ENCODE results near the gene DNER.

- TF ChIP-seq POLR2AphosphoS5 (IDR thresholded peaks at IDR 0.05; ENCODE audit: low read depth, low read length): no peak
- no peak for TF ChIP-seq CTCF (IDR thresholded peaks at IDR 0.05 in 2 of 3, conservative IDR thresholded peaks at IDR 0.05 in 1 of 3; ENCODE audit: borderline replicate concordance in 1 of 3, insufficient read depth in 1 of 3, low read depth in 2 of 3, low read length in 2 of 3)
- TF ChIP-seq ELF1 (IDR thresholded peaks at IDR 0.05; ENCODE audit: borderline replicate concordance, low read depth): no peak
- TF ChIP-seq SRF (IDR thresholded peaks at IDR 0.05; ENCODE audit: low read depth): no peak
- TF ChIP-seq YY1 (IDR thresholded peaks at IDR 0.05; ENCODE audit: extremely low read depth, insufficient replicate concordance, low read depth, low read length): no peak
- TF ChIP-seq, protein P1, sequence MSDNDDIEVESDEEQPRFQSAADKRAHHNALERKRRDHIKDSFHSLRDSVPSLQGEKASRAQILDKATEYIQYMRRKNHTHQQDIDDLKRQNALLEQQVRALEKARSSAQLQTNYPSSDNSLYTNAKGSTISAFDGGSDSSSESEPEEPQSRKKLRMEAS (IDR thresholded peaks at IDR 0.05): no peak
- TF ChIP-seq ZBTB33 (IDR thresholded peaks at IDR 0.05; ENCODE audit: extremely low read depth, insufficient replicate concordance, low read length): no peak
- no peak for TF ChIP-seq POLR2A (IDR thresholded peaks at IDR 0.05; ENCODE audit: borderline replicate concordance, extremely low read depth, insufficient read depth, insufficient read length)
- TF ChIP-seq, protein P2, sequence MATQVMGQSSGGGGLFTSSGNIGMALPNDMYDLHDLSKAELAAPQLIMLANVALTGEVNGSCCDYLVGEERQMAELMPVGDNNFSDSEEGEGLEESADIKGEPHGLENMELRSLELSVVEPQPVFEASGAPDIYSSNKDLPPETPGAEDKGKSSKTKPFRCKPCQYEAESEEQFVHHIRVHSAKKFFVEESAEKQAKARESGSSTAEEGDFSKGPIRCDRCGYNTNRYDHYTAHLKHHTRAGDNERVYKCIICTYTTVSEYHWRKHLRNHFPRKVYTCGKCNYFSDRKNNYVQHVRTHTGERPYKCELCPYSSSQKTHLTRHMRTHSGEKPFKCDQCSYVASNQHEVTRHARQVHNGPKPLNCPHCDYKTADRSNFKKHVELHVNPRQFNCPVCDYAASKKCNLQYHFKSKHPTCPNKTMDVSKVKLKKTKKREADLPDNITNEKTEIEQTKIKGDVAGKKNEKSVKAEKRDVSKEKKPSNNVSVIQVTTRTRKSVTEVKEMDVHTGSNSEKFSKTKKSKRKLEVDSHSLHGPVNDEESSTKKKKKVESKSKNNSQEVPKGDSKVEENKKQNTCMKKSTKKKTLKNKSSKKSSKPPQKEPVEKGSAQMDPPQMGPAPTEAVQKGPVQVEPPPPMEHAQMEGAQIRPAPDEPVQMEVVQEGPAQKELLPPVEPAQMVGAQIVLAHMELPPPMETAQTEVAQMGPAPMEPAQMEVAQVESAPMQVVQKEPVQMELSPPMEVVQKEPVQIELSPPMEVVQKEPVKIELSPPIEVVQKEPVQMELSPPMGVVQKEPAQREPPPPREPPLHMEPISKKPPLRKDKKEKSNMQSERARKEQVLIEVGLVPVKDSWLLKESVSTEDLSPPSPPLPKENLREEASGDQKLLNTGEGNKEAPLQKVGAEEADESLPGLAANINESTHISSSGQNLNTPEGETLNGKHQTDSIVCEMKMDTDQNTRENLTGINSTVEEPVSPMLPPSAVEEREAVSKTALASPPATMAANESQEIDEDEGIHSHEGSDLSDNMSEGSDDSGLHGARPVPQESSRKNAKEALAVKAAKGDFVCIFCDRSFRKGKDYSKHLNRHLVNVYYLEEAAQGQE (IDR thresholded peaks at IDR 0.05; ENCODE audit: low read depth): no peak
- no peak for TF ChIP-seq TCF7L2 (IDR thresholded peaks at IDR 0.05; ENCODE audit: borderline replicate concordance, extremely low read depth, insufficient read depth, insufficient read length)
- TF ChIP-seq EZH2 (IDR thresholded peaks at IDR 0.05): no peak
- TF ChIP-seq EGR1 (IDR thresholded peaks at IDR 0.05; ENCODE audit: low read depth): no peak
- TF ChIP-seq RAD21 (IDR thresholded peaks at IDR 0.05; ENCODE audit: low read depth): no peak
- no peak for TF ChIP-seq ZNF274 (IDR thresholded peaks at IDR 0.05; ENCODE audit: low read depth, low read length)
Measured at GRCh38 chr2:229673676-229674075, 40.7 kb downstream of the DNER start.

Measured in HCT116 (cell line).